ENCODE data around the gene ATM. TPM values are rescaled to one million over a fixed set of nuclear protein-coding genes. Genes with fewer than 3 reads are reported as not detected.

The ATM gene
- total and polyA plus RNA-seq, 2 donors (not counting 1 experiment from before 2014, with no cell fraction given): 111 to 446 TPM

DNA sequence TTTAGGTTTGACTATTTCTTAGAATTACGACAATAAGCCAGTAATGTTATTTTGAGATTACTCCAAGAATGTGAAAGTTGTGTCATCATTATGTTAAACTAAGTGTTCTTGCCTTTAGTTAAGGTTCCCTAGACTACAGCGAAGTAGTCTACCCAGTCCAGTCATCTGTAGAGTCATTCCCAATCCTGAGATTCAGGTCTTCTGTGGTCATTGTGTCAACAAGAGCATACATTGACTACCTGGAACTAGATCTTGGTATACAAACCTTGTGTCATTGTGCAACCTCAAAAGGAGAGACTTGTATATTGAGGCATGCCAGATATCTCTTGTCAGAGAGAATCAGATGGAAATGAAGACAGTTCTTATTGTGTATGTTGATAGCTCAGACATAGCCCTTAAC lies 115.9 kb downstream of the ATM start:
- H4K20me1 ChIP-seq (ENCODE audit: control insufficient read depth, insufficient read depth, low read length, poor library complexity, severe bottlenecking): no peaks in the 10 kb centered on the region
- peaks cover 1 to 36% of the 10 kb centered on the region in 2 experiments for H3K36me3 ChIP-seq (replicated peaks in 1 of 2; ENCODE audit: control extremely low read depth in 1 of 2, control insufficient read depth in 1 of 2, extremely low read depth in 1 of 2, insufficient read depth in 2 of 2, low read length in 1 of 2)
- POLR2A ChIA-PET: no interaction called here
- no peak overlapping the region for H3K4me3 ChIP-seq (ENCODE audit: control extremely low read depth in 1 of 5, extremely low read depth in 1 of 5, insufficient read depth in 1 of 5, low read depth in 2 of 5, low read length in 4 of 5)
- intact Hi-C loops (cut with micrococcal nuclease): loop anchor here (5.0 kb wide), 1 partner anchor 41 kb away; no protein-coding TSS in a partner anchor
- no peaks in the 10 kb centered on the region for H3K4me1 Mint-ChIP-seq
- no peak overlapping the region for H2AFZ ChIP-seq (ENCODE audit: insufficient read depth, low read depth, low read length, poor library complexity, severe bottlenecking)
- H3K27ac ChIP-seq (ENCODE audit: low read length in 2 of 2): no peak overlapping the region
- 100% methylated on average over 1 of the region's 2 CpGs for WGBS (ENCODE audit: insufficient coverage)
- no peaks in the 10 kb centered on the region for H3K9me3 Mint-ChIP-seq (ENCODE audit: insufficient read depth)
- no peaks in the 10 kb centered on the region for H3K79me2 ChIP-seq (ENCODE audit: control insufficient read depth, insufficient read depth, low read length)
- DNase-seq (no peak), ATAC-seq (ENCODE audit: low read depth) (no peak)
- CTCF ChIA-PET: no interaction called here
- H3K4me3 Mint-ChIP-seq: no peak overlapping the region
- no peaks in the 10 kb centered on the region for H3K27me3 Mint-ChIP-seq
- H3K9ac ChIP-seq (ENCODE audit: low read length): no peak overlapping the region
- TF ChIP-seq, protein P1, sequence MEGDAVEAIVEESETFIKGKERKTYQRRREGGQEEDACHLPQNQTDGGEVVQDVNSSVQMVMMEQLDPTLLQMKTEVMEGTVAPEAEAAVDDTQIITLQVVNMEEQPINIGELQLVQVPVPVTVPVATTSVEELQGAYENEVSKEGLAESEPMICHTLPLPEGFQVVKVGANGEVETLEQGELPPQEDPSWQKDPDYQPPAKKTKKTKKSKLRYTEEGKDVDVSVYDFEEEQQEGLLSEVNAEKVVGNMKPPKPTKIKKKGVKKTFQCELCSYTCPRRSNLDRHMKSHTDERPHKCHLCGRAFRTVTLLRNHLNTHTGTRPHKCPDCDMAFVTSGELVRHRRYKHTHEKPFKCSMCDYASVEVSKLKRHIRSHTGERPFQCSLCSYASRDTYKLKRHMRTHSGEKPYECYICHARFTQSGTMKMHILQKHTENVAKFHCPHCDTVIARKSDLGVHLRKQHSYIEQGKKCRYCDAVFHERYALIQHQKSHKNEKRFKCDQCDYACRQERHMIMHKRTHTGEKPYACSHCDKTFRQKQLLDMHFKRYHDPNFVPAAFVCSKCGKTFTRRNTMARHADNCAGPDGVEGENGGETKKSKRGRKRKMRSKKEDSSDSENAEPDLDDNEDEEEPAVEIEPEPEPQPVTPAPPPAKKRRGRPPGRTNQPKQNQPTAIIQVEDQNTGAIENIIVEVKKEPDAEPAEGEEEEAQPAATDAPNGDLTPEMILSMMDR (IDR thresholded peaks at IDR 0.05): no peak
- no peak for TF ChIP-seq EZH2 (IDR thresholded peaks at IDR 0.05; ENCODE audit: borderline replicate concordance, insufficient read depth, low read depth, low read length, poor library complexity, severe bottlenecking)
- H3K4me1 ChIP-seq (ENCODE audit: control insufficient read depth in 2 of 2, insufficient read depth in 2 of 2, low read length in 2 of 2): no peaks in the 10 kb centered on the region
- H3K27me3 ChIP-seq (replicated peaks in 1 of 4; ENCODE audit: control extremely low read depth in 1 of 4, control insufficient read depth in 3 of 4, insufficient read depth in 4 of 4, low read length in 3 of 4): no peaks in the 10 kb centered on the region
- H3K27ac Mint-ChIP-seq: no peak overlapping the region
- H3K4me2 ChIP-seq (replicated peaks; ENCODE audit: low read depth, low read length, poor library complexity, severe bottlenecking): no peak overlapping the region
- H3K9me3 ChIP-seq (ENCODE audit: control extremely low read depth in 1 of 3, control insufficient read depth in 2 of 3, insufficient read depth in 1 of 3, low read length in 2 of 3): no peaks in the 10 kb centered on the region

- H3K4me1 Mint-ChIP-seq: no peaks in the 10 kb centered on the region
- CTCF ChIA-PET: no interaction called here
- no peak overlapping the region for H3K27ac ChIP-seq (ENCODE audit: low read length in 2 of 2)
- no peak overlapping the region for H3K4me3 ChIP-seq (ENCODE audit: control extremely low read depth in 1 of 5, extremely low read depth in 1 of 5, insufficient read depth in 1 of 5, low read depth in 2 of 5, low read length in 4 of 5)
- H3K36me3 ChIP-seq (replicated peaks in 1 of 2; ENCODE audit: control extremely low read depth in 1 of 2, control insufficient read depth in 1 of 2, extremely low read depth in 1 of 2, insufficient read depth in 2 of 2, low read length in 1 of 2): peaks cover 7 to 19% of the 10 kb centered on the region in 2 experiments
- H3K27me3 ChIP-seq (replicated peaks in 1 of 4; ENCODE audit: control extremely low read depth in 1 of 4, control insufficient read depth in 3 of 4, insufficient read depth in 4 of 4, low read length in 3 of 4): no peaks in the 10 kb centered on the region
- H2AFZ ChIP-seq (ENCODE audit: insufficient read depth, low read depth, low read length, poor library complexity, severe bottlenecking): no peak overlapping the region
- ATAC-seq (ENCODE audit: low read depth): no peak
- no peaks in the 10 kb centered on the region for H3K9me3 Mint-ChIP-seq (ENCODE audit: insufficient read depth)
- POLR2A ChIA-PET: no interaction called here
- H3K9me3 ChIP-seq (ENCODE audit: control extremely low read depth in 1 of 3, control insufficient read depth in 2 of 3, insufficient read depth in 1 of 3, low read length in 2 of 3): no peaks in the 10 kb centered on the region
- WGBS (ENCODE audit: insufficient coverage): no CpG with 5 or more reads among the region's 1 CpG
- no peak overlapping the region for H3K9ac ChIP-seq (ENCODE audit: low read length)
- no peak for DNase-seq
- H4K20me1 ChIP-seq (ENCODE audit: control insufficient read depth, insufficient read depth, low read length, poor library complexity, severe bottlenecking): no peaks in the 10 kb centered on the region
- intact Hi-C loops (cut with micrococcal nuclease): loop anchor here (10.0 kb wide), 1 partner anchor 304 kb away; no protein-coding TSS in a partner anchor
- no peak overlapping the region for H3K4me2 ChIP-seq (replicated peaks; ENCODE audit: low read depth, low read length, poor library complexity, severe bottlenecking)
- no peaks in the 10 kb centered on the region for H3K27me3 Mint-ChIP-seq
- H3K27ac Mint-ChIP-seq: no peak overlapping the region
- no peak overlapping the region for H3K4me3 Mint-ChIP-seq
- no peak for TF ChIP-seq EZH2 (IDR thresholded peaks at IDR 0.05; ENCODE audit: borderline replicate concordance, insufficient read depth, low read depth, low read length, poor library complexity, severe bottlenecking)
- TF ChIP-seq, protein P1 (IDR thresholded peaks at IDR 0.05): no peak
- no peaks in the 10 kb centered on the region for H3K79me2 ChIP-seq (ENCODE audit: control insufficient read depth, insufficient read depth, low read length)
- H3K4me1 ChIP-seq (ENCODE audit: control insufficient read depth in 2 of 2, insufficient read depth in 2 of 2, low read length in 2 of 2): no peaks in the 10 kb centered on the region
Measured at GRCh38 chr11:108340973-108341372, 118.1 kb downstream of the ATM start.
